ENCODE results near the gene GPR32. TPM values are rescaled to one million over a fixed set of nuclear protein-coding genes. Genes with fewer than 3 reads are reported as not detected.
"Not testable (repeated sequence)": the region's sequence is repeated elsewhere in the genome, so short reads cannot be mapped to it uniquely, and the experiment has no call there.

Gene GPR32
- total RNA-seq, 1 experiment from 2014 or later = not detected

GRCh38 chr19:50747141-50747540 lies 23.1 kb upstream of the GPR32 start:
- not testable (repeated sequence) for DNase-seq (ENCODE audit: low spot score)

GRCh38 chr19:50749490-50749889 lies 20.8 kb upstream of the GPR32 start:
- no peak for DNase-seq (ENCODE audit: low spot score)

- no peak for DNase-seq (ENCODE audit: low spot score)
Measured at GRCh38 chr19:50750010-50750409, 20.3 kb upstream of the GPR32 start.

GRCh38 chr19:50753879-50754278 lies 16.4 kb upstream of the GPR32 start:
- DNase-seq (ENCODE audit: low spot score) = no peak

GRCh38 chr19:50756244-50756643 lies 14.0 kb upstream of the GPR32 start:
- DNase-seq (ENCODE audit: low spot score) = not testable (repeated sequence)

GRCh38 chr19:50757624-50758023 lies 12.6 kb upstream of the GPR32 start:
- not testable (repeated sequence) for DNase-seq (ENCODE audit: low spot score)

- DNase-seq (ENCODE audit: low spot score) = not testable (repeated sequence)
Measured at GRCh38 chr19:50759076-50759475, 11.2 kb upstream of the GPR32 start.

GRCh38 chr19:50759886-50760285 lies 10.4 kb upstream of the GPR32 start:
- DNase-seq (ENCODE audit: low spot score) = peak; percentile 25

- not testable (repeated sequence) for DNase-seq (ENCODE audit: low spot score)
Measured at GRCh38 chr19:50761501-50761900, 8.8 kb upstream of the GPR32 start.

GRCh38 chr19:50763521-50763920 lies 6.7 kb upstream of the GPR32 start:
- not testable (repeated sequence) for DNase-seq (ENCODE audit: low spot score)

GRCh38 chr19:50764409-50764808 lies 5.9 kb upstream of the GPR32 start:
- no peak for DNase-seq (ENCODE audit: low spot score)

- DNase-seq (ENCODE audit: low spot score) = not testable (repeated sequence)
Measured at GRCh38 chr19:50766746-50767145, 3.5 kb upstream of the GPR32 start.

- peak; percentile 31 for DNase-seq (ENCODE audit: low spot score)
Measured at GRCh38 chr19:50767263-50767662, 3.0 kb upstream of the GPR32 start.

- DNase-seq (ENCODE audit: low spot score) = no peak
Measured at GRCh38 chr19:50768277-50768676, 2.0 kb upstream of the GPR32 start.

- no peak for DNase-seq (ENCODE audit: low spot score)
Measured at GRCh38 chr19:50770888-50771287, 624 bp downstream of the GPR32 start.

- DNase-seq (ENCODE audit: low spot score) = peak; percentile 41
Measured at GRCh38 chr19:50772476-50772875, 2.2 kb downstream of the GPR32 start.

GRCh38 chr19:50772912-50773311 lies 2.6 kb downstream of the GPR32 start:
- DNase-seq (ENCODE audit: low spot score) = not testable (repeated sequence)

- DNase-seq (ENCODE audit: low spot score) = not testable (repeated sequence)
Measured at GRCh38 chr19:50773454-50773853, 3.2 kb downstream of the GPR32 start.

- DNase-seq (ENCODE audit: low spot score) = no peak
Measured at GRCh38 chr19:50776131-50776530, 5.9 kb downstream of the GPR32 start.

- no peak for DNase-seq (ENCODE audit: low spot score)
Measured at GRCh38 chr19:50777261-50777660, 7.0 kb downstream of the GPR32 start.

- DNase-seq (ENCODE audit: low spot score) = no peak
Measured at GRCh38 chr19:50777830-50778303, 7.6 kb downstream of the GPR32 start.

- DNase-seq (ENCODE audit: low spot score) = no peak
Measured at GRCh38 chr19:50778906-50779430, 8.7 kb downstream of the GPR32 start.

- no peak for DNase-seq (ENCODE audit: low spot score)
Measured at GRCh38 chr19:50779504-50780457, 9.5 kb downstream of the GPR32 start.

All from HT-29 (cell line).